ENCODE data around the gene CCDC33. TPM values are rescaled to one million over a fixed set of nuclear protein-coding genes. Genes with fewer than 3 reads are reported as not detected.
A peak's percentile ranks its signal among the peaks of the same experiment; 100 is the strongest.

The CCDC33 gene
- total RNA-seq, 1 experiment from 2014 or later, result not detected

DNA sequence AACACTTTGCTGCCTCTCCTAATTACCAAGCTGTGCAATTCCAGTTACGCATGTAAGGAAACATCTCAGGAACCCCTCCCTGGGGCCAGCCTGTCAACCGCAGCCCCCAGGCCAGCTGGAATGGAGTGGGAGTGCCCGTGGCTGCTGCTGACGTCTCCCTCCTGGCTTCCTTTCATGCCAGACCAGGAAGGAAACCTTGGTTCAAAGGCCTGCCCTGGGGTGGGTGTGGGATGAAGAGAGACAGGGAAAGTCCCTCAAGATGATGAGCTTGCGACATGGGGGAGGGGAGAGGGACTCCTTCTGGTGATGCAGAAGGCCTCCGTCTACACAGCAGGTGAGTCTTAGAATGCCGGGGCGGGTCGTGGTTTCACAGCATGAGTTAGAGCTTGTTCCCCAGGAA, 142.7 kb downstream of the CCDC33 start:
- Mint-ChIP-seq H3K36me3 (ENCODE audit: insufficient read depth, unreplicated experiment) (no peaks in the 10 kb centered on the region), H3K4me1 (ENCODE audit: low read depth, unreplicated experiment) (peaks cover 6% of the 10 kb centered on the region), H3K27ac (ENCODE audit: unreplicated experiment) (peak overlapping the region; percentile 65), H3K9me3 (ENCODE audit: unreplicated experiment) (no peaks in the 10 kb centered on the region), H3K4me3 (ENCODE audit: unreplicated experiment) (no peak overlapping the region), H3K27me3 (ENCODE audit: insufficient read depth, unreplicated experiment) (no peaks in the 10 kb centered on the region)
- ChIA-PET POLR2A (interaction anchor here (0.8 kb wide), 1 partner anchor 11 kb away, joined by 3 read pairs; no protein-coding TSS in a partner anchor), CTCF (interaction anchor here (1.0 to 1.5 kb wide), 2 partner anchors 60 to 82 kb away, joined by 3 read pairs; partner anchors contain the start of gene UBL7)
- peaks cover 23% of the 10 kb centered on the region for H3K4me1 ChIP-seq
- no peaks in the 10 kb centered on the region for H3K36me3 ChIP-seq (ENCODE audit: control insufficient read depth, insufficient read depth, low read length)
- intact Hi-C loops (cut with micrococcal nuclease; ENCODE audit: unreplicated experiment), result no loop called here
- H3K4me3 ChIP-seq (ENCODE audit: low read depth, low read length), result no peak overlapping the region
- no TSS peak for BruUV-seq (replicated peaks)
- no peaks in the 10 kb centered on the region for H3K27me3 ChIP-seq (replicated peaks; ENCODE audit: control insufficient read depth, insufficient read depth, low read length)
- DNase-seq, result peak in 1 of 2 experiments; percentile 81
- H3K9me3 ChIP-seq, result no peaks in the 10 kb centered on the region
- TF ChIP-seq, protein P1, sequence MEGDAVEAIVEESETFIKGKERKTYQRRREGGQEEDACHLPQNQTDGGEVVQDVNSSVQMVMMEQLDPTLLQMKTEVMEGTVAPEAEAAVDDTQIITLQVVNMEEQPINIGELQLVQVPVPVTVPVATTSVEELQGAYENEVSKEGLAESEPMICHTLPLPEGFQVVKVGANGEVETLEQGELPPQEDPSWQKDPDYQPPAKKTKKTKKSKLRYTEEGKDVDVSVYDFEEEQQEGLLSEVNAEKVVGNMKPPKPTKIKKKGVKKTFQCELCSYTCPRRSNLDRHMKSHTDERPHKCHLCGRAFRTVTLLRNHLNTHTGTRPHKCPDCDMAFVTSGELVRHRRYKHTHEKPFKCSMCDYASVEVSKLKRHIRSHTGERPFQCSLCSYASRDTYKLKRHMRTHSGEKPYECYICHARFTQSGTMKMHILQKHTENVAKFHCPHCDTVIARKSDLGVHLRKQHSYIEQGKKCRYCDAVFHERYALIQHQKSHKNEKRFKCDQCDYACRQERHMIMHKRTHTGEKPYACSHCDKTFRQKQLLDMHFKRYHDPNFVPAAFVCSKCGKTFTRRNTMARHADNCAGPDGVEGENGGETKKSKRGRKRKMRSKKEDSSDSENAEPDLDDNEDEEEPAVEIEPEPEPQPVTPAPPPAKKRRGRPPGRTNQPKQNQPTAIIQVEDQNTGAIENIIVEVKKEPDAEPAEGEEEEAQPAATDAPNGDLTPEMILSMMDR (IDR thresholded peaks at IDR 0.05; ENCODE audit: insufficient read depth in 1 of 2, low read depth in 1 of 2, low read length in 1 of 2, severe bottlenecking in 1 of 2, unreplicated experiment in 1 of 2), result no peak

DNA sequence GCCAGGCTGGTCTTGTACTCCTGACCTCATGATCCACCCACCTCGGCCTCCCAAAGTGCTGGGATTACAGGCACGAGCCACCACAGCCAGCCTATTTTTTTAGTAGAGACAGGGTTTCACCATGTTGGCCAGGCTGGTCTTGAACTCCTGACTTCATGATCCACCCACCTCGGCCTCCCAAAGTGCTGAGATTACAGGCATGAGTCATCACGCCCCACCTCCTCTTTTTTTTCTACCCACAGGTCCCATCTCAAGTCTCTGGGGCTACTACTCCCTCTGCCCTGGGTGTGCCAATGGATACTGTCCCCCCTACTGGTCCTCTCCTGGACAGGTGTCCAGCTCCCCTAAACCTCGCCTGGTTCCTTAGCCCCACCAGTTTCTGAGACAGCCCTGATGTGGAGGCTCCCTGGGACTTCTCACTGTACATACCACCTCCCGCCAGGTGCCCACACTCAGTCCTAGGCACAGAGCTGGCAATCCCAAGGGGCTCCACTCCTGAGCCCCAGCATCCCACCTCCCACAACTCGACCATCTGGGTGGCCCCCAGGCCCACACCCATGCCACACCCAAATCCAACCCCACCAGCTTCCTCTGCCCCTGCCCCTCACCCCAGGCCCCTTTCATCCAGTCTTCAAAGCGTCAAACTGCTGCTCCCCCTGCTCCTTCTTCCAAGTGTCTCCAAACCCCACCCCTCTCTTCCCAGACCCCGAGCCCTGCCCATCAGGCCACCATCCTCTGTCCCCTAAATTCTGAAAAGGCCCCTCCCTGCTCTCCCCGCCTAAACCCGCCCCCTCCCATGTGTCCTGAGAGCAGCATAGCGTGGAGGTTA, 144.4 kb downstream of the CCDC33 start:
- no TSS peak for BruUV-seq (replicated peaks)
- no peaks in the 10 kb centered on the region for H3K36me3 Mint-ChIP-seq (ENCODE audit: insufficient read depth, unreplicated experiment)
- no peak for DNase-seq
- TF ChIP-seq, protein P1 (IDR thresholded peaks at IDR 0.05; ENCODE audit: insufficient read depth in 1 of 2, low read depth in 1 of 2, low read length in 1 of 2, severe bottlenecking in 1 of 2, unreplicated experiment in 1 of 2), result no peak
- no peak overlapping the region for H3K4me3 Mint-ChIP-seq (ENCODE audit: unreplicated experiment)
- Histone ChIP-seq H3K9me3 (no peaks in the 10 kb centered on the region), H3K4me1 (peaks cover 28% of the 10 kb centered on the region), H3K4me3 (ENCODE audit: low read depth, low read length) (no peak overlapping the region), H3K27me3 (replicated peaks; ENCODE audit: control insufficient read depth, insufficient read depth, low read length) (no peaks in the 10 kb centered on the region), H3K36me3 (ENCODE audit: control insufficient read depth, insufficient read depth, low read length) (no peaks in the 10 kb centered on the region)
- H3K9me3 Mint-ChIP-seq (ENCODE audit: unreplicated experiment), result no peaks in the 10 kb centered on the region
- H3K27ac Mint-ChIP-seq (ENCODE audit: unreplicated experiment), result no peak overlapping the region
- no peaks in the 10 kb centered on the region for H3K27me3 Mint-ChIP-seq (ENCODE audit: insufficient read depth, unreplicated experiment)
- H3K4me1 Mint-ChIP-seq (ENCODE audit: low read depth, unreplicated experiment), result peaks cover 6% of the 10 kb centered on the region
- ChIA-PET CTCF (interaction anchor here (0.6 to 2.2 kb wide), 2 partner anchors 58 to 103 kb away, joined by 4 to 12 read pairs; no protein-coding TSS in a partner anchor), POLR2A (no interaction called here)
- intact Hi-C loops (cut with micrococcal nuclease; ENCODE audit: unreplicated experiment), result no loop called here

DNA sequence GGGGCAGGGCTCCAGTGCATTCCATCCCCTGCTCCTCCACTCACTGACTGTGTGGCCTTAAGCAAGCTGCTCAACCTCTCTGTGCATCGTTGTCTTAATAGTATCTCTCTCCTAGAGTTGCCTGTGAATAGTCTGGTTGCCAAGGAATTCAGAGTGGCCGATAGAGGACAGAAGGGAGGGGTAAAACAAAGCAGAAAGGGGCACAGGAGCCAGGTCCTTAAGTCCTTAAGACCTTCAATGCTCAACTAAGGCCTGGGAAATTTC, 145.0 kb downstream of the CCDC33 start:
- TF ChIP-seq, protein P1 (IDR thresholded peaks at IDR 0.05; ENCODE audit: insufficient read depth in 1 of 2, low read depth in 1 of 2, low read length in 1 of 2, severe bottlenecking in 1 of 2, unreplicated experiment in 1 of 2), result no peak
- DNase-seq, result no peak
- Mint-ChIP-seq H3K4me3 (ENCODE audit: unreplicated experiment) (no peak overlapping the region), H3K27ac (ENCODE audit: unreplicated experiment) (no peak overlapping the region), H3K4me1 (ENCODE audit: low read depth, unreplicated experiment) (peaks cover 6% of the 10 kb centered on the region), H3K27me3 (ENCODE audit: insufficient read depth, unreplicated experiment) (no peaks in the 10 kb centered on the region), H3K36me3 (ENCODE audit: insufficient read depth, unreplicated experiment) (no peaks in the 10 kb centered on the region), H3K9me3 (ENCODE audit: unreplicated experiment) (no peaks in the 10 kb centered on the region)
- Histone ChIP-seq H3K9me3 (no peaks in the 10 kb centered on the region), H3K4me3 (ENCODE audit: low read depth, low read length) (no peak overlapping the region), H3K27me3 (replicated peaks; ENCODE audit: control insufficient read depth, insufficient read depth, low read length) (no peaks in the 10 kb centered on the region), H3K36me3 (ENCODE audit: control insufficient read depth, insufficient read depth, low read length) (no peaks in the 10 kb centered on the region), H3K4me1 (peaks cover 34% of the 10 kb centered on the region)
- BruUV-seq (replicated peaks), result no TSS peak
- intact Hi-C loops (cut with micrococcal nuclease; ENCODE audit: unreplicated experiment), result no loop called here
- ChIA-PET POLR2A (no interaction called here), CTCF (interaction anchor here (0.6 to 2.2 kb wide), 3 partner anchors 57 to 237 kb away, joined by 4 to 12 read pairs (median 5); no protein-coding TSS in a partner anchor)
